A673 (cell line): ENCODE measurements around the gene QPCTL.

Experiments used
- EZH2 ChIP-seq: fragments of 200-600 bp; sonication (generic); IDR thresholded peaks from 2 replicates; pipeline ENCODE4 v1.6.1; 2017; ENCODE audit warnings: borderline replicate concordance, low read depth, mild to moderate bottlenecking, mixed read lengths, antibody characterized with exemption, low read length; ENCODE audit not compliant: poor library complexity, severe bottlenecking
- TF ChIP-seq, protein P1 (sequence below): fragments of 300-800, 200-600 bp; sonication (generic); conservative IDR thresholded peaks from 2 replicates; pipeline ENCODE4 v1.5.1; 2017; ENCODE audit warnings: low read depth, mild to moderate bottlenecking, antibody characterized with exemption, low read length, moderate library complexity, mixed read lengths

DNA sequence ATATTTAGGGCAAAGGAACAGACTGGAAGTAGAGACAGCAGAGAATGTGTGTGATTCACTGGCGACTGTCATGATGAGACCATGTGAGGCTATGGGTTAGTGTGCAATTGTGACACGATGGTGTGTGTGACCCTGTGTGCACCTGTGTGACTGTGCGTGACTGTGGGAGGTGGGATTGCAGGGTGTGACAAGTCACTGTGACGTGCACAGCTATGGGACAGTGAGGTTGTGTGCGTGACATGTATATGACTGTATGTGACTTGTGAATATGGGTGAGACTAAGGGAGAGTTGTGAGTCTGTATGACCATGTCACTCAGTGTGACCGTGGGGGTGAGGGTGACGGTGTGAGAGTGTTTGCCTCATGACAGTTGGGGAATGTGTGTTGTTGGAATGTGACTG is 27.9 kb upstream of the QPCTL start:
- TF ChIP-seq, protein P1, sequence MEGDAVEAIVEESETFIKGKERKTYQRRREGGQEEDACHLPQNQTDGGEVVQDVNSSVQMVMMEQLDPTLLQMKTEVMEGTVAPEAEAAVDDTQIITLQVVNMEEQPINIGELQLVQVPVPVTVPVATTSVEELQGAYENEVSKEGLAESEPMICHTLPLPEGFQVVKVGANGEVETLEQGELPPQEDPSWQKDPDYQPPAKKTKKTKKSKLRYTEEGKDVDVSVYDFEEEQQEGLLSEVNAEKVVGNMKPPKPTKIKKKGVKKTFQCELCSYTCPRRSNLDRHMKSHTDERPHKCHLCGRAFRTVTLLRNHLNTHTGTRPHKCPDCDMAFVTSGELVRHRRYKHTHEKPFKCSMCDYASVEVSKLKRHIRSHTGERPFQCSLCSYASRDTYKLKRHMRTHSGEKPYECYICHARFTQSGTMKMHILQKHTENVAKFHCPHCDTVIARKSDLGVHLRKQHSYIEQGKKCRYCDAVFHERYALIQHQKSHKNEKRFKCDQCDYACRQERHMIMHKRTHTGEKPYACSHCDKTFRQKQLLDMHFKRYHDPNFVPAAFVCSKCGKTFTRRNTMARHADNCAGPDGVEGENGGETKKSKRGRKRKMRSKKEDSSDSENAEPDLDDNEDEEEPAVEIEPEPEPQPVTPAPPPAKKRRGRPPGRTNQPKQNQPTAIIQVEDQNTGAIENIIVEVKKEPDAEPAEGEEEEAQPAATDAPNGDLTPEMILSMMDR: no peak
- TF ChIP-seq EZH2: no peak
